HepG2 (cell line): ENCODE measurements around the gene FOXG1. TPM values are rescaled to one million over a fixed set of nuclear protein-coding genes. Genes with fewer than 3 reads are reported as not detected.

Experiments used
- ATAC-seq: fragments of 200-7000 bp; cut with Tn5 transposase; 3 replicates; pipeline ENCODE4 v1.9.1; 2020; ENCODE audit warnings: mild to moderate bottlenecking, moderate library complexity
- BruUV-seq: library from RNA; stranded (reverse); fragments of 400-500 nt; replicated peaks from 2 replicates; lab custom pipeline; 2021; lab: Mats Ljungman, UMichigan
- CTCF ChIA-PET: fragments of 300-600 bp; formaldehyde crosslinking; extraction: SDS; loops from one replicate; lab custom pipeline; 2021; ENCODE audit warnings: low total read pairs, inconsistent platforms, low intra/inter-chr PET ratio; lab: Yijun Ruan, JAX
- POLR2A ChIA-PET: fragments of 350-600 bp; sonication (Branson Sonifier 250); formaldehyde crosslinking; loops from one replicate; lab custom pipeline; 2020; ENCODE audit warnings: antibody characterized with exemption, inconsistent platforms; lab: Yijun Ruan, JAX
- DNase-seq: peaks from one replicate; pipeline ENCODE4 v3.0.0-alpha.2; 2015; ENCODE audit warnings: low spot score
- FAIRE-seq: peaks from 3 replicates; lab custom pipeline; 2011; peaks lifted over from hg19 to GRCh38; lab: Jason Lieb, UNC
- H2AFZ ChIP-seq: one replicate; pipeline ENCODE4 v1.6.1; 2011; ENCODE audit warnings: low read length, inconsistent platforms
- H3K27ac ChIP-seq: fragments of 300-600 bp; 3 replicates; pipeline ENCODE4 v1.8.0; 2011; ENCODE audit warnings: mixed run types, mild to moderate bottlenecking, mixed read lengths, low read length, inconsistent platforms; ENCODE audit not compliant: insufficient read depth; ENCODE audit errors: extremely low read length
- H3K27me3 ChIP-seq, 2 experiments: fragments of 200-600 bp in 1 of 2; 2 replicates in 1 of 2; 3 replicates in 1 of 2; pipeline versions ENCODE4 v1.6.0 to v1.8.0; 2011; ENCODE audit warnings: low read length in 2 of 2, mild to moderate bottlenecking in 2 of 2, moderate library complexity in 2 of 2, inconsistent platforms in 1 of 2; ENCODE audit not compliant: insufficient read depth in 2 of 2, control insufficient read depth in 1 of 2
- H3K36me3 ChIP-seq, 2 experiments: fragments of 200-600 bp in 1 of 2; replicated peaks in 1 of 2; 2 replicates in 1 of 2; 3 replicates in 1 of 2; pipeline versions ENCODE4 v1.5.1 to v1.8.0; 2011; ENCODE audit warnings: low read length in 2 of 2, inconsistent platforms in 1 of 2; ENCODE audit not compliant: insufficient read depth in 2 of 2, control insufficient read depth in 1 of 2
- H3K4me1 ChIP-seq: 2 replicates; pipeline ENCODE4 v1.5.1; 2012; ENCODE audit warnings: low read length, inconsistent platforms; ENCODE audit not compliant: insufficient read depth
- H3K4me2 ChIP-seq: 2 replicates; pipeline ENCODE4 v1.6.0; 2011; ENCODE audit warnings: low read depth, low read length, inconsistent platforms
- H3K4me3 ChIP-seq, 3 experiments: fragments of 200-600 bp in 1 of 3; sonication (generic), shearing (Covaris generic) in 1 of 3; replicated peaks in 1 of 3; 2 replicates each; pipeline ENCODE4 v1.5.1; 2011 to 2016; ENCODE audit warnings: low read length in 3 of 3, inconsistent platforms in 2 of 3, low read depth in 2 of 3, mild to moderate bottlenecking in 2 of 3, control low read depth in 1 of 3, mixed read lengths in 1 of 3; ENCODE audit not compliant: insufficient read depth in 1 of 3
- H3K79me2 ChIP-seq: one replicate; pipeline ENCODE4 v1.6.1; 2011; ENCODE audit warnings: low read length, inconsistent platforms; ENCODE audit not compliant: insufficient read depth
- H3K9ac ChIP-seq: 2 replicates; pipeline ENCODE4 v1.6.0; 2011; ENCODE audit warnings: mild to moderate bottlenecking, low read depth, low read length, inconsistent platforms; ENCODE audit not compliant: insufficient read depth
- H3K9me3 ChIP-seq: 2 replicates; pipeline ENCODE4 v1.5.1; 2012; ENCODE audit warnings: mild to moderate bottlenecking, low read length
- H4K20me1 ChIP-seq: 2 replicates; pipeline ENCODE4 v1.6.0; 2011; ENCODE audit warnings: inconsistent platforms, mild to moderate bottlenecking, low read length, moderate library complexity; ENCODE audit not compliant: insufficient read depth
- DBP ChIP-seq: sonication (generic); formaldehyde crosslinking; IDR thresholded peaks from 2 replicates; pipeline ENCODE4 v1.4.0; 2020; ENCODE audit warnings: missing genetic modification reagents; ENCODE audit errors: not compliant biosample characterization
- TP53 ChIP-seq: sonication (generic); formaldehyde crosslinking; conservative IDR thresholded peaks from 2 replicates; pipeline ENCODE4 v1.4.0; 2020; ENCODE audit warnings: missing genetic modification reagents
- ZFP91 ChIP-seq: sonication (generic); formaldehyde crosslinking; IDR thresholded peaks from 2 replicates; pipeline ENCODE4 v1.9.0; 2022; ENCODE audit warnings: missing genetic modification reagents, mild to moderate bottlenecking, borderline replicate concordance
- ZNF501 ChIP-seq: sonication (generic); formaldehyde crosslinking; IDR thresholded peaks from 2 replicates; pipeline ENCODE4 v1.5.1; 2020; ENCODE audit warnings: mild to moderate bottlenecking, moderate library complexity, missing genetic modification reagents
- ZNF660 ChIP-seq: sonication (generic); formaldehyde crosslinking; IDR thresholded peaks from 2 replicates; pipeline ENCODE4 v1.5.1; 2020; ENCODE audit warnings: mild to moderate bottlenecking, low read depth, missing genetic modification reagents, borderline replicate concordance
- ZNF841 ChIP-seq: sonication (generic); formaldehyde crosslinking; IDR thresholded peaks from 2 replicates; pipeline ENCODE4 v1.8.1; 2023; ENCODE audit warnings: missing genetic modification reagents, borderline replicate concordance
- WGBS: methylation state at CpG from one replicate; pipeline ENCODE4 v1.1.6; 2017; ENCODE audit warnings: low lambda C conversion rate; 5-methylcytosine and 5-hydroxymethylcytosine counted together
- in situ Hi-C: cut with HindIII; loops from 2 replicates; pipeline ENCODE4 v1.10.0; 2017; ENCODE audit warnings: low pct_unique_long_range_greater_than_20kb; ENCODE audit not compliant: extremely low pct_ligation_motif_present
- intact Hi-C: fragments of 100-400 bp; cut with micrococcal nuclease; formaldehyde crosslinking; loops from one replicate; pipeline ENCODE4 v1.10.0; 2022; ENCODE audit not compliant: unreplicated experiment
- polyA plus RNA-seq, 8 experiments: library from polyadenylated mRNA; depleted of rRNA in 3 of 8; stranded (reverse) in 7 of 8; unstranded in 1 of 8; fragments of >200 nt; fragmentation: Illumina TruSeq in 4 of 8; extraction: Trizol in 4 of 8; gene quantifications; 2 replicates each; pipeline versions ENCODE4 v1.2.1 to v1.2.3, GENCODE V29; 2011 to 2016; ENCODE audit warnings: low read depth in 4 of 8, missing spikeins in 1 of 8, mixed read lengths in 1 of 8; ENCODE audit not compliant: insufficient read depth in 1 of 8
- total RNA-seq, 5 experiments: library from RNA; depleted of rRNA; stranded (reverse); fragments of >200 nt; fragmentation: Illumina TruSeq; extraction: Trizol; gene quantifications; 2 replicates each; pipeline ENCODE4 v1.2.3, GENCODE V29; 2016; ENCODE audit warnings: low read depth in 1 of 5

Gene FOXG1
- total and polyA plus RNA-seq, 2 of the 13 experiments (the other 11 are each of a cell fraction or from before 2014, with no cell fraction given) = not detected

GRCh38 chr14:28767853-28768741 lies 1.5 kb downstream of the FOXG1 start (continued):
- TF ChIP-seq TP53 (CRISPR knock-in tag) (no peak), ZNF841 (no peak)

- no peak overlapping the region for H3K27ac ChIP-seq
Observed at GRCh38 chr14:28769276-28769880, 2.8 kb downstream of the FOXG1 start.

More at GRCh38 chr14:28769276-28769880, 2.8 kb downstream of the FOXG1 start:
- Histone ChIP-seq H3K4me3 (no peak overlapping the region), H2AFZ (no peak overlapping the region), H3K36me3 (no peaks in the 10 kb centered on the region), H3K4me1 (no peaks in the 10 kb centered on the region), H3K9me3 (peaks cover 9% of the 10 kb centered on the region), H3K9ac (no peak overlapping the region), H4K20me1 (no peaks in the 10 kb centered on the region), H3K4me2 (no peak overlapping the region), H3K79me2 (no peaks in the 10 kb centered on the region), H3K27me3 (peaks cover 0 to 25% of the 10 kb centered on the region in 2 experiments; a peak in 1 of 5 replicates)
- no peak for ATAC-seq
- POLR2A ChIA-PET = no interaction called here
- TF ChIP-seq DBP (CRISPR knock-in tag) (no peak), ZNF660 (CRISPR knock-in tag) (no peak), ZNF501 (CRISPR knock-in tag) (no peak), ZFP91 (no peak)
- WGBS = 52% methylated on average over 4 of the region's 4 CpGs
- CTCF ChIA-PET = no interaction called here
- in situ Hi-C loops (no loop called here), intact Hi-C loops (no loop called here)
- no TSS peak for BruUV-seq
- no peak for FAIRE-seq
- no peak for DNase-seq
